K562 (cell line): ENCODE data around the gene PBXIP1. TPM values are rescaled to one million over a fixed set of nuclear protein-coding genes. Genes with fewer than 3 reads are reported as not detected.

Experiments used
- ATAC-seq: fragments of 200-7000 bp; cut with Tn5 transposase; 3 replicates; pipeline ENCODE4 v1.9.1; 2020; ENCODE audit warnings: moderate library complexity
- BruUV-seq: library from RNA; stranded (reverse); fragments of 400-500 nt; replicated peaks from 2 replicates; lab custom pipeline; 2021; lab: Mats Ljungman, UMichigan
- CTCF ChIA-PET: fragments of 300-600 bp; formaldehyde crosslinking; extraction: SDS; loops from one replicate; lab custom pipeline; 2021; ENCODE audit warnings: low intra/inter-chr PET ratio; lab: Yijun Ruan, JAX
- POLR2A ChIA-PET: fragments of 300-600, 350-650 bp; sonication (Branson Sonifier 250); formaldehyde crosslinking; extraction: SDS; loops from one replicate; lab custom pipeline; 2021; ENCODE audit warnings: antibody characterized with exemption, inconsistent platforms; lab: Yijun Ruan, JAX
- DNase-seq, 4 experiments: peaks; one replicate each; pipeline versions ENCODE4 v3.0.0 to v3.0.0-alpha.2; 2011 to 2018; ENCODE audit warnings: low spot score in 3 of 4, mixed read lengths in 3 of 4; ENCODE audit errors: extremely low read depth in 1 of 4
- FAIRE-seq: peaks from 2 replicates; lab custom pipeline; 2011; peaks lifted over from hg19 to GRCh38; lab: Jason Lieb, UNC
- H2AFZ ChIP-seq: 2 replicates; pipeline ENCODE4 v1.6.0; 2011; ENCODE audit warnings: low read depth, low read length, control low read depth, inconsistent platforms
- H3K27ac ChIP-seq: fragments of 200-600 bp; 3 replicates; pipeline ENCODE4 v1.8.0; 2011; ENCODE audit warnings: low read depth, mild to moderate bottlenecking, control low read depth, inconsistent platforms, low read length, moderate library complexity, mixed read lengths; ENCODE audit errors: extremely low read depth
- H3K27me3 ChIP-seq, 2 experiments: fragments of 300-600 bp in 1 of 2; 2 replicates in 1 of 2; 3 replicates in 1 of 2; pipeline versions ENCODE4 v1.6.0 to v1.8.0; 2011; ENCODE audit warnings: inconsistent platforms in 2 of 2, low read length in 2 of 2, mild to moderate bottlenecking in 1 of 2, mixed read lengths in 1 of 2, moderate library complexity in 1 of 2; ENCODE audit not compliant: control insufficient read depth in 2 of 2, insufficient read depth in 2 of 2
- H3K36me3 ChIP-seq: fragments of 300-600 bp; 3 replicates; pipeline ENCODE4 v1.8.0; 2011; ENCODE audit warnings: mild to moderate bottlenecking, low read length, inconsistent platforms; ENCODE audit not compliant: control insufficient read depth, insufficient read depth
- H3K4me1 ChIP-seq, 2 experiments: fragments of 200-600 bp in 1 of 2; replicated peaks in 1 of 2; 2 replicates in 1 of 2; 3 replicates in 1 of 2; pipeline versions ENCODE4 v1.5.1 to v1.8.0; 2011; ENCODE audit warnings: inconsistent platforms in 2 of 2, low read length in 2 of 2, mild to moderate bottlenecking in 1 of 2, mixed read lengths in 1 of 2, moderate library complexity in 1 of 2; ENCODE audit not compliant: control insufficient read depth in 2 of 2, insufficient read depth in 2 of 2
- H3K4me2 ChIP-seq: 2 replicates; pipeline ENCODE4 v1.6.1; 2011; ENCODE audit warnings: low read length, control low read depth, inconsistent platforms, mixed read lengths; ENCODE audit not compliant: insufficient read depth
- H3K4me3 ChIP-seq: fragments of 200-600 bp; sonication (generic), shearing (Covaris generic); 2 replicates; pipeline ENCODE4 v1.5.1; 2016; ENCODE audit warnings: control low read depth, inconsistent platforms
- H3K79me2 ChIP-seq: fragments of 200-600 bp; 3 replicates; pipeline ENCODE4 v1.8.0; 2011; ENCODE audit warnings: low read length, inconsistent platforms; ENCODE audit not compliant: control insufficient read depth, insufficient read depth
- H3K9ac ChIP-seq, 2 experiments: 2 replicates each; pipeline versions ENCODE4 v1.6.0 to v1.6.1; 2011; ENCODE audit warnings: low read depth in 2 of 2, low read length in 2 of 2, control low read depth in 1 of 2, inconsistent platforms in 1 of 2, mild to moderate bottlenecking in 1 of 2, mixed read lengths in 1 of 2; ENCODE audit not compliant: insufficient read depth in 1 of 2
- H3K9me1 ChIP-seq: one replicate; pipeline ENCODE4 v1.6.0; 2011; ENCODE audit warnings: inconsistent platforms, mild to moderate bottlenecking, low read length, moderate library complexity; ENCODE audit not compliant: control insufficient read depth, insufficient read depth
- H3K9me3 ChIP-seq: replicated peaks from 2 replicates; pipeline ENCODE4 v1.5.1; 2011; ENCODE audit warnings: low read depth, low read length, inconsistent platforms; ENCODE audit not compliant: control insufficient read depth, insufficient read depth
- H4K20me1 ChIP-seq: replicated peaks from 2 replicates; pipeline ENCODE4 v1.6.1; 2011; ENCODE audit warnings: low read length, inconsistent platforms, mixed read lengths; ENCODE audit not compliant: control insufficient read depth, insufficient read depth
- CBFA2T3 ChIP-seq: fragments of 450-650 bp; IDR thresholded peaks from 2 replicates; pipeline ENCODE4 v1.6.1; 2017
- CBX3 ChIP-seq, 2 experiments: IDR thresholded peaks; 1 replicate in 1 of 2; 2 replicates in 1 of 2; pipeline ENCODE4 v1.6.1; 2012; ENCODE audit warnings: inconsistent platforms in 2 of 2, low read length in 2 of 2, borderline replicate concordance in 1 of 2, control low read depth in 1 of 2
- COPS2 ChIP-seq: fragments of 450-650 bp; conservative IDR thresholded peaks from 2 replicates; pipeline ENCODE4 v1.6.1; 2016; ENCODE audit warnings: mild to moderate bottlenecking, moderate library complexity
- CXXC5 ChIP-seq: fragments of 250-450 bp; sonication (Bioruptor Pico); IDR thresholded peaks from 2 replicates; pipeline ENCODE4 v1.8.0; 2022; ENCODE audit warnings: inconsistent platforms, mild to moderate bottlenecking, moderate library complexity
- HNRNPUL1 ChIP-seq: fragments of 200-400 bp; formaldehyde crosslinking; IDR thresholded peaks from 2 replicates; pipeline ENCODE4 v1.6.1; 2017; ENCODE audit warnings: low read length
- HOXB6 ChIP-seq: fragments of 250-450 bp; sonication (Bioruptor Pico); IDR thresholded peaks from 2 replicates; pipeline ENCODE4 v1.5.1; 2022; ENCODE audit warnings: mild to moderate bottlenecking, borderline replicate concordance
- MCM5 ChIP-seq: fragments of 450-650 bp; IDR thresholded peaks from 2 replicates; pipeline ENCODE4 v1.6.1; 2016; ENCODE audit warnings: low read depth
- MEIS2 ChIP-seq: fragments of 450-650 bp; IDR thresholded peaks from 2 replicates; pipeline ENCODE4 v1.6.1; 2014; ENCODE audit warnings: mild to moderate bottlenecking; ENCODE audit not compliant: partially characterized antibody
- PCBP1 ChIP-seq: fragments of 200-400 bp; formaldehyde crosslinking; IDR thresholded peaks from 2 replicates; pipeline ENCODE4 v1.6.1; 2018; ENCODE audit warnings: mild to moderate bottlenecking, low read depth, low read length; ENCODE audit not compliant: poor library complexity, severe bottlenecking
- PKNOX1 ChIP-seq: fragments of 450-650 bp; IDR thresholded peaks from 2 replicates; pipeline ENCODE4 v1.6.1; 2016
- PTBP1 ChIP-seq: fragments of 200-400 bp; formaldehyde crosslinking; IDR thresholded peaks from 2 replicates; pipeline ENCODE4 v1.6.1; 2017; ENCODE audit warnings: low read depth, low read length
- RBM14 ChIP-seq: fragments of 200-400 bp; formaldehyde crosslinking; IDR thresholded peaks from 2 replicates; pipeline ENCODE4 v1.6.1; 2018; ENCODE audit warnings: low read depth, mild to moderate bottlenecking, low read length, moderate library complexity, borderline replicate concordance; ENCODE audit not compliant: insufficient read depth
- SFPQ ChIP-seq: fragments of 200-400 bp; formaldehyde crosslinking; IDR thresholded peaks from 2 replicates; pipeline ENCODE4 v1.6.1; 2017; ENCODE audit warnings: mild to moderate bottlenecking, low read depth, low read length, moderate library complexity
- SIRT6 ChIP-seq: IDR thresholded peaks from one replicate; pipeline ENCODE4 v1.6.1; 2012; ENCODE audit warnings: low read depth, mild to moderate bottlenecking, control low read depth, inconsistent platforms, low read length, moderate library complexity
- SMAD4 ChIP-seq: fragments of 250-450 bp; sonication (Bioruptor Pico); conservative IDR thresholded peaks from 2 replicates; pipeline ENCODE4 v1.8.0; 2021; ENCODE audit warnings: inconsistent platforms, mild to moderate bottlenecking, moderate library complexity
- TBP ChIP-seq: optimal IDR thresholded peaks from 2 replicates; pipeline ENCODE3; 2011; ENCODE audit warnings: low read depth, low read length, improper control_type of control experiment
- TSHZ1 ChIP-seq: fragments of 250-450 bp; sonication (Bioruptor Pico); IDR thresholded peaks from 2 replicates; pipeline ENCODE4 v1.4.0; 2020; ENCODE audit warnings: mild to moderate bottlenecking, moderate library complexity
- WGBS: fragments of 100-300 bp; shearing (Covaris generic); methylation state at CpG from one replicate; pipeline ENCODE4 v1.1.6; 2016; ENCODE audit warnings: low coverage, mixed read lengths; ENCODE audit not compliant: insufficient coverage; ENCODE audit errors: missing lambda C conversion rate; 5-methylcytosine and 5-hydroxymethylcytosine counted together
- in situ Hi-C: fragments of 300-500 bp; cut with MboI; formaldehyde crosslinking; loops from 4 replicates; pipeline ENCODE4 v1.15.0; 2018; ENCODE audit warnings: inconsistent platforms, mixed read lengths
- intact Hi-C: fragments of 100-400 bp; cut with micrococcal nuclease; formaldehyde crosslinking; loops from 2 replicates; pipeline ENCODE4 v1.14.2; 2022
- polyA plus RNA-seq, 8 experiments: library from polyadenylated mRNA; depleted of rRNA in 4 of 8; stranded (reverse) in 5 of 8; unstranded in 3 of 8; fragments of >200 nt; fragmentation: Nextera tagmentation in 2 of 8; fragmentation: Illumina TruSeq in 1 of 8; extraction: Ambion mirVana in 2 of 8; extraction: Trizol in 1 of 8; gene quantifications; 2 replicates each; pipeline versions ENCODE4 v1.2.1 to v1.2.3, GENCODE V29; 2011 to 2014; ENCODE audit warnings: inconsistent platforms in 1 of 8, missing spikeins in 1 of 8
- total RNA-seq, 7 experiments: library from RNA; depleted of rRNA in 6 of 7; stranded (reverse); fragments of >200 nt in 6 of 7; fragmentation: Illumina TruSeq in 2 of 7; extraction: Trizol in 2 of 7; gene quantifications; 2 replicates each; pipeline versions ENCODE4 v1.2.1 to v1.2.3, GENCODE V29; 2011 to 2021; ENCODE audit warnings: low replicate concordance in 1 of 7

The PBXIP1 gene
- total and polyA plus RNA-seq, 9 of the 15 experiments (the other 6 are each of a cell fraction or from before 2014, with no cell fraction given): 0.13 to 8.3 (median 5.8) TPM

- no peak overlapping the region for H3K4me3 ChIP-seq
- TF ChIP-seq SIRT6 (no peak), CBFA2T3 (0 out of 2 replicates have a peak, but pooled peaks have one; percentile 25), PCBP1 (no peak), HNRNPUL1 (no peak), RBM14 (no peak), PKNOX1 (peak; percentile 48; the same call in 1 of the 2 replicates), TSHZ1 (CRISPR knock-in tag) (no peak), MEIS2 (peak; percentile 37), SMAD4 (no peak), HOXB6 (no peak), MCM5 (no peak), PTBP1 (no peak), TBP (no peak), CXXC5 (CRISPR knock-in tag) (no peak), COPS2 (no peak), CBX3 (IDR thresholded peaks at IDR 0.05; ENCODE audit: borderline replicate concordance in 1 of 2, low read length in 2 of 2) (peak in 1 of 2 experiments; percentile 40; a peak in 1 of 3 replicates), SFPQ (no peak)
Measured at GRCh38 chr1:154926201-154926600, 29.7 kb downstream of the PBXIP1 start.

More at GRCh38 chr1:154926201-154926600, 29.7 kb downstream of the PBXIP1 start:
- DNase-seq (no peak), ATAC-seq (peak; percentile 49; the same call in 2 of the 3 replicates), FAIRE-seq (no peak)
- WGBS: 80% methylated on average over 13 of the region's 13 CpGs
- Histone ChIP-seq H3K79me2 (no peaks in the 10 kb centered on the region), H3K27ac (no peak overlapping the region; the same call in 2 of the 3 replicates), H3K9me1 (peaks cover 3% of the 10 kb centered on the region), H3K9me3 (no peaks in the 10 kb centered on the region), H2AFZ (no peak overlapping the region), H4K20me1 (no peaks in the 10 kb centered on the region), H3K4me1 (peaks cover 7 to 12% of the 10 kb centered on the region in 2 experiments; a peak in 4 of 5 replicates), H3K27me3 (no peaks in the 10 kb centered on the region), H3K4me2 (no peak overlapping the region), H3K36me3 (peaks cover 4% of the 10 kb centered on the region; the same call in 2 of the 3 replicates), H3K9ac (no peak overlapping the region)
- POLR2A ChIA-PET: interaction anchor here (0.5 to 0.6 kb wide), 2 partner anchors 80 to 346 kb away, joined by 3 to 5 read pairs; no protein-coding TSS in a partner anchor
- CTCF ChIA-PET: no interaction called here
- intact Hi-C loops (no loop called here), in situ Hi-C loops (no loop called here)
- no TSS peak for BruUV-seq
